ENCODE results near the gene PCSK1N. TPM values are rescaled to one million over a fixed set of nuclear protein-coding genes. Genes with fewer than 3 reads are reported as not detected.

PCSK1N gene
- total and polyA plus RNA-seq, 9 of the 15 experiments (the other 6 are each of a cell fraction or from before 2014, with no cell fraction given) = 0.07 to 0.55 (median 0.54) TPM; not detected in 6

GRCh38 chrX:48794911-48795515 is 40.4 kb downstream of the PCSK1N start (continued):
- peak; percentile 77; the same call in 1 of the 2 replicates for TF ChIP-seq POLR2AphosphoS2 (IDR thresholded peaks at IDR 0.05; ENCODE audit: low read length)
- no peak for TF ChIP-seq SFPQ (IDR thresholded peaks at IDR 0.05; ENCODE audit: low read depth, low read length)
- no peak for TF ChIP-seq MAFG (tag; conservative IDR thresholded peaks at IDR 0.05)
- TF ChIP-seq HNRNPK (IDR thresholded peaks at IDR 0.05; ENCODE audit: low read depth, low read length, poor library complexity, severe bottlenecking) = no peak
- peak; percentile 73 for TF ChIP-seq ATF3 (IDR thresholded peaks at IDR 0.05)
- 0 out of 2 replicates have a peak, but pooled peaks have one; percentile 5 for TF ChIP-seq ATF3 (CRISPR knock-in tag; conservative IDR thresholded peaks at IDR 0.05)
- TF ChIP-seq TRIM24 (IDR thresholded peaks at IDR 0.05) = no peak
- no peak for TF ChIP-seq GABPB2 (CRISPR knock-in tag; conservative IDR thresholded peaks at IDR 0.05)
- TF ChIP-seq PBX2 (CRISPR knock-in tag; IDR thresholded peaks at IDR 0.05; ENCODE audit: low read depth) = no peak
- TF ChIP-seq PBX2 (tag; conservative IDR thresholded peaks at IDR 0.05; ENCODE audit: low read depth) = no peak
- peak; percentile 18; the same call in 1 of the 2 replicates for TF ChIP-seq NFIC (IDR thresholded peaks at IDR 0.05)
- TF ChIP-seq HMGN3 (IDR thresholded peaks at IDR 0.05; ENCODE audit: borderline replicate concordance, extremely low read depth, insufficient read length, low read depth, low read length) = peak; percentile 48
- no peak for TF ChIP-seq ZEB2 (IDR thresholded peaks at IDR 0.05)
- no peak for TF ChIP-seq SP2 (IDR thresholded peaks at IDR 0.05; ENCODE audit: extremely low read depth, low read depth, low read length, poor library complexity, severe bottlenecking)
- TF ChIP-seq ZBTB5 (IDR thresholded peaks at IDR 0.05) = no peak
- no peak for TF ChIP-seq ARID3A (IDR thresholded peaks at IDR 0.05; ENCODE audit: borderline replicate concordance, low read depth, low read length)
- no peak for TF ChIP-seq ZFP36 (IDR thresholded peaks at IDR 0.05; ENCODE audit: low read depth, low read length, partially characterized antibody)

Measured in K562 (cell line).